CD4-positive, alpha-beta T cell treated with Interleukin-4 for 1 hour (primary cell): ENCODE measurements around the gene MAT2A.
"Not testable (repeated sequence)": the region's sequence is repeated elsewhere in the genome, so short reads cannot be mapped to it uniquely, and the experiment has no call there.

ENCODE experiments used
- DNase-seq, 2 donors: peaks; one replicate each; pipeline ENCODE4 v3.0.0-alpha.2; 2020 to 2022

Gene MAT2A

GRCh38 chr2:85547859-85548607 is 9.1 kb downstream of the MAT2A start:
- DNase-seq = no peak

GRCh38 chr2:85548608-85548900 is 9.6 kb downstream of the MAT2A start:
- DNase-seq = no peak

- DNase-seq = no peak
Measured at GRCh38 chr2:85549095-85549494, 10.1 kb downstream of the MAT2A start.

DNA sequence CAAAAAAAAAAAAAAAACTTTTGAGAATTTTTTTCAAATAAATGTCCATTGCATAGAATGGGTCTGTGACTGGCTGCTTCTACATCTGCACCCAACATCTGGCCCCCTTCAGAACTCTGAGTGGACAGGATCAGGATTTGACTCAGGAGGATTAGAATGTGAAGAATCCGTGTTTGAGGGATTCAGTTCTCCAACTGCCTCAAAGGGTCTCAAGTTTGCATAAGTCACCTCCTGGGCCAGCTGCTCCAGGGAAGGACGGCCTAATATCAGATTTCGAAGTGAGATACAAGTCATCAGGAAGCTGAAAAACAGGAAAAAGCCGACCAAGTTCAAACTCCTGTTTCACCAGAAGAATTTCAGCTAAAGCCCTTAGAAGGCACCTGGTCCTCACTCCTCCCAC is 10.9 kb downstream of the MAT2A start:
- no peak for DNase-seq

GRCh38 chr2:85550486-85550885 is 11.5 kb downstream of the MAT2A start:
- DNase-seq = peak in 1 of 2 donors; percentile 15

DNA sequence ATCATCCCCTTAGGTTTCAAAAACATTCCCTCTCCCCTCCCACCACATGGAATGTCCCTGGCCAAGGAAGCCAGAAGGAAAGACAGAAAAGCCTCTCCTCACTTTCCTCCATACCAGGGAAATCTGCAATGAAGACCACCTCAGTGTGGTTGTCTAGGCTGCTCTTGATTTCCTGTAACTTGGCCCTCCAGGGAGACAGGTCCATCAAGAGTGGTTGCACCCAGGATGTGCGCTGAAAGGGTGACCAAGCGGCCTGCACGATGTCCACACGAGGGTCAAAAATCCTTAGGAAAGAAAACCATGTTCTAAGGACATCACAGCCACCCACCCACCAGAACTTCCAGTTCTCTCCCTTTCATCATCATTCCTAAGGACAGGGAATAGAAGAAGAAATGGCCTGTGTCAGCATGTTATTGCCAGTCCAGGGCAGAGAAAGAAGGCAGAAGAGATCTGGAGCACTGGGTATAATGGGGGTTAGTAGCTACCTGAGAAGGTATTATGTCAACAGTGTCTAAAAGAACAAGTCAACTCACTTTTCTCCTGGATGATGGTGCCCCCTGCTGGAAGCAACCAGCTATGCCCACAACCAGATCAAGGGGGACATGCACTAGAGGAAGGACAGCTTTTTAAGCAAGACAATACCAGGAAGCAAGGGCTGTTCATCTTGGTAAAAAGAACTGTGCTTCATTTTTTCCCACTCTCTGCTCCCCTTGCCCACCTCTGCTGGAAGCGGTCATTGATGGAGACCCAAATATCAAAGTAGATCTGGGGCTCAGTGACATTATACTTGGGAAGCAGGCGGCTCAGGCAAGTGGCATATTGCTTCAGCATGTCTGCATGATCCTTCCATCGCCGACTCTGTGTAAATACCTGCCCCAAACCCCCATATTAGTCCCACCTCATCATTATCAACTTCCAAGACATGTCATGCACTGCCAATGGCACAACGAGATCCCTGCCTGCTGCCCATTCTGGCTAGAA is 13.0 kb downstream of the MAT2A start:
- peak; percentile 91 to 92 for DNase-seq

GRCh38 chr2:85553184-85553583 is 14.2 kb downstream of the MAT2A start:
- no peak for DNase-seq

DNA sequence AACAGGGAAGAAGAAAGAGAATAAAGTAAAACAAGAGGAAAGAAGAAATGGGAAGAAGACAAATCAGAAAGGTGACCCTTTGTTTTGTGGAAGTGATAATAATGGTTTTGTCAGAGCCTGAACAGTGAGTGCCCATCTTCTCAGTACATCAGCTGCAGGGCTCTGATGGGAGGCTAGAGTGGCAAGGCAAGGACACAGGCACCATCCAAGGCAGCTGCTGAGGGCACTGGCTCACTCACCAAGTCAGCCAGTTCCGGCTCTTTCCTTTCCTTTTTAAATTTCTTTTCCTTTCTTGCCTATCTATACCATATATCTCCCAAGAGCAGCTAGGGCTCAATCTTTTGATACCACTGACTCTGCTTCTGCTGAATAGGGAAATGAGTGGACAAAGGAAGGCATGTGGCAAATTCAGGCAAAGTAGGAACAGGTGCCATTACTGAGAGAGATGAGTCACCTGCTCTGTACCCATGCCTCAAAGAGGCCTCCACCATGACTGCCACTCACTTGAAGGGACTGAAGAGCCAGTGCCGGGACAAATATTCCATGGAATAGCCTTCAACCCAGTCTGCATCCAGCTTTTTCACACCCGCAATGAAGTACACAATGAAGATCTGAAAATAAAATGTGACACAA is 16.1 kb downstream of the MAT2A start:
- DNase-seq = no peak

DNA sequence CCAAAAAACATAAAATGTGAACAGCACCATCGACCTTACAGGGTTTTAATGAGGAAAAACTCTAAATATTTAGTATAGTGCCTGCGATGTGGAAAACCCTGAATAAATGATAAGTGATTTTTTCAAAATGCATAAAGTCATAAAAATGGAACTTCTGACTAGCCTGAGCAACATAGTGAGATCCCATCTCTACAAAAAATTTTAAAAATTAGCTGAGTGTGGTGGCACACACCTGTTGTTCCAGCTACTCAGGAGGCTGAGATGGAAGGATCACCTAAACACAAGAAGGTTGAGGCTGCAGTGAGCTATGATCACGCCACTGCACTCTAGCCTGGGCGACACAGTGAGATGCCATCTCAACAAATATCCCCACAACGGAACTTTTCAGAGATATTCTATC is 18.2 kb downstream of the MAT2A start:
- DNase-seq = no peak

DNA sequence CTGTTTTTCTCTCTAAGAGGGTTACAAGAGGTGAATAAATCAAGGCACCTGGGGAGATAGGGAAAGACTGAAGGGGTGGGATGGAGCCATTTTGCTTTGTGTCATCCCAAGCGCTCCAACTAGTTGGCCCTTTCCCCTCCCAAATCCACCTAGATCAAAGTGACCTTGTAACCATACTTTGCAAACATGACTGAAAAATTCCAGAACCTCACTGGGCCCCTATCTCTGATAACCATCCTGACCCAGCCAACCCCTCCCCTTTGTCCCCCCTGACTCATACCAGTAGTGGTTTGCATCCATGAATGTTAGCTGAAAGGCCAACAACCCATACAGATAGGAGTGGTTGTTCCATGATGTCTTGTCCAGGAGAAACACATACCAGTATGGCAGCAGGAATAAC is 19.2 kb downstream of the MAT2A start:
- DNase-seq = no peak

DNA sequence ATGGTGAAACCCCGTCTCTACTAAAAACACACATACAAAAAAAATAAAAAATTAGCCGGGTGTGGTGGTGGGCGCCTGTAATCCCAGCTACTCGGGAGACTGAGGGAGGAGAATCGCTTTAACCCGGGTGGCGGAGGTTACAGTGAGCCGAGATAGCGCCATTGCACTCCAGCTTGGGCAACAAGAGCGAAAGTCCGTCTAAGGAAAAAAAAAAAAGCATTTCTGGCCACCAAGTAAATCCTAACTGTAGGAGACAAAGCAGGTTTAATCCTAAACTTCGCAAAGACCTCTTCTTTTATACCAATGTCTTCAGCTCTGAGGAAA is 21.4 kb downstream of the MAT2A start:
- not testable (repeated sequence) for DNase-seq

DNA sequence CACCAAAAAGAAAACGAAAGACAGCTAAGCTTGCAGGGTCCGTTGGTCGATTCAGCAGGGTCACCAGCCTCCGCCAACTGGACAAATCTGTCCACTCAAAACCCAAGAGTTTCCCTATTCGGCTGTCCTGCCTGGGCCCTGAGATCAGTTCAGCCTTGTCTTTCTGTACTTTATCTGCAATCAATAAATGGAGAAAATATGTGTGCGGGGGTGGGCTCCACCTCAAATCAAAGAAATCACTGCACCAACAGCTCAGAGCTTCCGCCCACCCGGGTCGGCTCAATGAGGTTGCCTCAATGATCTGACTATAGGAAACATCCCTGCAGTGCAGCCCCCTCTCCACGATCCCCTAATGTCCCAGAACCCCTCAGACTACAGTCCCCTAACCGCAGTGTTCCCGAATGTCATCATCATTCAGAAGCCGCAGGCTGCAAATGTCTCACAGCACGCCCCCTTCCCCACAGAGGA is 21.9 kb downstream of the MAT2A start:
- DNase-seq = no peak

DNA sequence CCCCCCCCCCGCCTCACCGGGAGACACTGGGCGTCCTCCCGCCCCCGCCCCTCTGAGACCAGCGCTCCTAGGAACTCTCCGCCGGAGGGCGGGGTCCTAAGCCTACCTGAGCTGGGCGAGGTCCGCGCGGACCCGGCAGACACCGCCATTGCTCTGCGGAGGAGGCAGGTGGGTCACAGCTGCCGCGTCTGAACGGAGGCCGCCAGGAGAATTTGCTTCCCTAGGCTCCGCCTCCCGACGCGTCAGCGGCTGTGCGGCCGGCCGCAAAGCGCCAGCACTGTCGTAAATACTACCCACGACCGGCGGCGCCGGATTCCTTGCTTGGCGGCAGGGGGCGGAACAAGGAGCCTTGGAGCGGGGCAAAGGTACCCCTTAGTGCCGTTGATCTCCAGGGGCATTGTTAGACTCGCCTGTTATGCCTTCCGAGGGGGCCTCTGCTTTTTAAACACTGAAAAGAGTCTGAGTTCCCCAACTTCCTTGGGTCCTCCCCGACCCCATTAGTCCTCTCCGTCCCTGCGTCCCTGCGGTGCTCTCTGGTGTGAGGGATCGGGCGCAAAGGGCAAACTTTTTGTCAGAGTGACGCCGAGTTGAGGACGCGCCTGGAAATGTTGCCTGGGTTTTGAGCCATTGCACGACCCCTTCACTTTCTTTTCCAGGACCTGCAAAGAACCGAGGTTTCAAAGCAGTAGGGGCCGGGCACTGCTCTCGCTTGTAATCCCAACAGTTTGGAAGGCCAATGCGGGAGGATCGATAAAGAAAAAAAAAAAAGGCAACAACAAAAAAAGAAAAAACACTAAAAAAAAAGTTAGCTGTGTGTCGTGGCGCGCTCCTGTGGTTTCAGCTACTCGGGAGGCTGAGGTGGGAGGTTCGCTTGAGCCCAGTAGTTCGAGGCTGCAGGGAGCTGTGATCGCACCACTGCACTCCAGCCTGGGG is 22.6 kb downstream of the MAT2A start, which contains the start of gene GGCX:
Gene GGCX, minus strand, starts transcription at position 214 of the 933 bp plus-strand sequence. Its CDS starts 65 bp downstream, at position 149.
- peak; percentile 95 for DNase-seq

- DNase-seq = peak in 1 of 2 donors; percentile 30
Measured at GRCh38 chr2:85564144-85564563, 25.2 kb downstream of the MAT2A start.

- no peak for DNase-seq
Measured at GRCh38 chr2:85566265-85566664, 27.3 kb downstream of the MAT2A start.

DNA sequence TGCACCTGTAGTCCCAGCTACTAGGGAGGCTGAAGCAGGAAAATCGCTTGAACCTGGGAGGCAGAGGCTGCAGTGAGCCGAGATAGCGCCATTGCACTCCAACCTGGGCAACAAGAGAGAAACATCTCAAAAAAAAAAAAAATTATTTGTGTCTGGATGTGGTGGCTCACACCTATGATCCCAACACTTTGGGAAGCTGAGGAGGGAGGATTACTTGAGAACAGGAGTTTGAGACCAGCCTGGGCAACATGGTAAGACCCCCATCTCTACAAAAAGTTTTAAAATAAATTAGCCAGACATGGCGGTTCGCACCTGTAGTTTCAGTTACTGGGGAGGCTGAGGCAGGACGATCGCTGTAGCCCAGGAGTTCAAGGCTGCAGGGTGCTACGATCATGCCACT is 36.8 kb downstream of the MAT2A start:
- DNase-seq = no peak

- DNase-seq = no peak
Measured at GRCh38 chr2:85577063-85577385, 38.1 kb downstream of the MAT2A start.

GRCh38 chr2:85577386-85578242 is 38.6 kb downstream of the MAT2A start, which contains the start of gene VAMP8:
VAMP8 (plus strand) TSS chr2:85577586; CDS start chr2:85577647, 61 bp downstream.
- peak; percentile 50 to 64 for DNase-seq

DNA sequence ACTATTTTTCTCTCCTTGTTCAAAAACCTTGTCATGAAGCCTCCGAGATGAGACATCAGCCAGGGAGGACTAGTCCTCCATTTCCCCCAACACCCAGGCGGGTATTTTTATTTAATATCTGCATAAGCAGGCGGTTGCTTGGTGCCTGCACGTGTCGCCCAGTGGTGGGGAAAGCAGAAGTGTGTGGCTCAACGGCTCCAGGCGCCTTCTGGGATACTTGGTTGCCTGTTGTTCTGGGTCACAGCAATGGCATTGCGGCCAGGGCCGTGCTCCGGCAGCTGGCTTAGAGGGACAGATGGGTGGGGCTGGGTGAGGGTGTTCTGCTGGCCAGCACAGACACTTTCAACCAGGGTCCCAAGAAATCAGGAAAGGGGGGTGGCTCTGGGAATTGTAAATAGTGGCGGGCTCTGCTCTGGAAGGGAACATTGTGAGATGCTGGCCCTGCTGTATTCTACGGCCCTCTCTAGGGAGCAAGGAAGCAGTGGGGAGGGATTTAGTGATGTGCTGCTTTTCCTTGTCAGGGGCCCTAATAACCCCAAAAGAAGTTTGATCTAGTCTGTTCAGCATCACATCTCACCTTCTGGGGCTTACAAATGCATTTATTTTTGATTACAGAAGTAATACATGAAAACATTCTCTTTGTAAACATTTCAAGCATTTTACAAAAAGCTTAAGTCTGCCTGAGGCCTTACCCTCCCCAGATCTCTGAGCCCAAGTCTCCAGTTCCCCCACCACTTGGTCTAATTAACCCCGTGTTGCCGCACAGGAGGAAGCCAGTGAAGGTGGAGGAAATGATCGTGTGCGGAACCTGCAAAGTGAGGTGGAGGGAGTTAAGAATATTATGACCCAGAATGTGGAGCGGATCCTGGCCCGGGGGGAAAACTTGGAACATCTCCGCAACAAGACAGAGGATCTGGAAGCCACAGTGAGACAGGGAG is 39.5 kb downstream of the MAT2A start:
- peak; percentile 25 to 51 for DNase-seq

DNA sequence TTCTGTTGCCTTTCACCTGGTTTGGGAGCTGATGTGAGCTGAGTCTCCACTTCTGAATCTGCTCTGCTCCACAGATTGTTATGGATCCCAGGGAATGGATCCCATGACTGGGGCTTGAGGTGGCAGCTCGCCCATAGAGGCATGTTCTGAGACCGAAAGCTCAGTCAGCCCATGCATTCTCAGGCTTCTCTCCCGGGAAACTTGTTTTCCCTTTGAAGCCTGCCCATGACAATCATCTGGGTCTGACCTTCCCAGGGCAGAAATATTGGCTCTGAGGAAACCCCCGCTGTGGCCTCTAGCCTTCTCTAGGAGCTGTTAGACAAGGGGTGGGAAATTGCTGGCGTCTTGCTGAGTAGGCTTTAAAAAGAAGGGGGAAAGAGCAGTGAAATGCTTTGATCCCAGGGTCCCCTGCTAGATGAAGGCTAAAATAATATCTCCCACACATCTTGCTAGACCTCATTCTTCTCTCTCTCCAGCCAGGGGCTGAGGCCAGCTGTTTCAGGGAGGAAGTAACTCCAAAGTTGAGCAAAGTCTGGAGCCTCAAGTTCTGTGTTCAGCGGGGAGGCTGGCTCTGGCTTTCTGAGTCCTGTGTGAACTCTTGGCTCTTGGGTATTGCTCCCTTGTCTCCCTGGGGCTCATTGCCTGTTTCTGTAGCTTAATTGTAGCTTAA is 40.4 kb downstream of the MAT2A start:
- no peak for DNase-seq
